NCI-H2227 treated with DMSO at 0.1 percent for 48 hours (cell line): Measurements from ENCODE around the gene ADAM33.

ENCODE experiments used
- DNase-seq: peaks from one replicate; lab custom pipeline; 2025; lab: John Stamatoyannopoulos, UW

Gene ADAM33

DNA sequence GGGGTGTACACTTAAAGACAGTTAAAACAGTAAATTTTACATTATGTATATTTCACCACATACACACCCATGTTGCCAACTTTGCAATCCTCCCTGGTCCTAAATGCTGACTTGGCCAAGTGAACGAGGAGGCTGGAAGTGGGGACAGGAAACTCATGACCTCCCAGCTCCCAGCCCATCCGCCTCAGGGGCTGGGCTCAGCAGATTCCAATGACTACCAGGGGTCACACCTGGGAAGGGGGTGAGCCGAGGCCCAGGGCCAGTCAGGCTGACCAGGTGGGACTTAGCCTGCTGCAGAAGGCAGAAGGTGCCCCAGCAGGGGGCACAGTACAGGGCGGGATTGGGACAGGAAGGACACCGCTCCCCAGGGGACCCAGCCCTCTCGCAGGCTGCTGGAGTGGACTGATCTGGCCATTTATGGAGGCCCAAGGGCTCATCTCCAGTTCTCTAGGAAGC is 28.2 kb upstream of the ADAM33 start:
- DNase-seq, result no peak

DNA sequence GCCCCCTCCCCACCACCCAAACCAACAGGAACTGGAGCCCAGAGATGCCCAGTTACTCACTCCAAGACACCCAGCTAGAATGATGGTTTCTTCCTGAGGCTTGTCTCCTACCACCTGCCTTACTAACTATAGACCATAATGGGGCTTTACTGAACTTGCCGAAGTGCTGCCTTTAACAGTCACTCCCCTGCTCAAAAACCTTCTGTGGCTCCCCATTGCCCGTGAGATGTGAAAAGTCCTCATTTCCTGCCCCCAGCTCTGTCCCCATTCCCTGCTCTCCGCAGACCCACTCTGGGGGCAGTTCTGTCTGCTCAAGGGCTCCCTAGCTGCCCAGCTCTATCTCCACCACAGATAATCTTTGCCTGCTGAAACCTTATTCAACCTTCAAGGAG is 25.7 kb upstream of the ADAM33 start:
- DNase-seq, result no peak

DNA sequence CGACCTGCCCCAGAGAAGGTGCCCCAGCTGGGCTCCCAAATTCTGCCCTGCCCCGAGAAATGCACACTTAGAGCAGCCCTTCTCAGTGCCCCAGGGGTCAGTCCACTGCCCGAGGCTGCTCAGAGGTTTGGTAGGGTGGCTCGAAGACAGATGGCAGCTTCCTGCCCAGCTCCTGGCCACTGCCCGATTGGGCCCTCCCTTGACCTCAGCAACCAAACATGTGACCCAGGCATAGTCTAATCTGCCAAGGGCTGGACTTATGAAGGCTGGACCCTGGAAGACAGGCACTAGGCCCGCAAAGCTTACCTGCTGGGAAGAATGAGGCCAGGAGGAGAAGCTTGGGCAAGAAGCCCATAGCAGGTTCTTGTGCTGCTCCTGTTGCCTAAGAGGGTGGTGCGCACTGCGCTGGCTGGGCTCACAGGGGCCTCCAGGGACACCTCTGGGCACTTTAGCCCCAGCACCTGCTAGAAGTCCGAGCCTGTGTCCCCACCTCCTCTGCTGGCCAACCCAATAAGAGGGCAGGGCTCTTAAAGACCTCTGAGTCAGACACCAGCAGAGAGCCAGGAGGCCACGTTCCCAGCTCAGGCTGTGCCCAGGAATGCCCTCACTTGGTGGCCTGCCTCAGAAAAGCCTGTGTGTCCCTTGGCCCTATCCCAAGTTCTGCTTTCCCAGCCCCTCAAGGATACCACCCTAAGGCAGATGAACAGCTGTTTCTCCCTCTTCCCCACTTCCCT is 25.1 kb upstream of the ADAM33 start:
- DNase-seq, result no peak

DNA sequence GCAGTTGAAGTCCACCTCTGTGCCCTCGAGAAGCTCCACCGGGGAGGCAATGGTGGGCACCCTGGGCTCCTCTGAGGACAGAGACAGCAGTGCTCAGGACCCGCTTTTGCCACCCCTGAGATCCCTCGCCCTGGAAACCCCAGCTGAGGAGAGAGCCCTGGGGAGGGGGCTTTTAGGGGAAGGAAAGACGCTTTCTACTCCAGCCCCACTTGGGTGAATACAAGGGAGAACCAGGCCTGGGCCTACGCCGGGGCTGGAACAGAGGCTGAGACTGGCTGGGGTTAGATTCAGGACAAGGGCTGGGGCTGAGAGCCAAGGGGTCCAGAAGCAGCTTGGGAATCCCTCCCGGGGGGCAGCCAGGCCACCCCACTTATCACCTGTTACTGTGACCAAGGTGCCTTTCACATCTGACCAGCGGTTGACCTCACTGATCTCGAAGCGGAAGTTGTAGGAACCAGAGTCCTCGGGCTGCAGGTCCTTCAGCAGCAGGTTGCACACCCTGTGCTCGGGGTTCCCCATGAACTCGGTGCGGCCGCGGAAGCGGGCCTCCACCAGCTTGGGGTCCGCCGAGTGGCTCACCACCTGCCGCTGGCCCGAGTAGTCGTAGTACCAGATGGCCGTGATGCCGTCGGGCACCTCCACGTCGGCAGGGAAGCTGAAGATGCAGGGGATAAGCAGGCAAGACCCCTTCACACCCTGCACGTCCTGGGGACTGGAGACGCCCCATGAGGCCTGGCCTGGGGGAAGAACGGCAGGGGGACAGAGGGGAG is 24.3 kb upstream of the ADAM33 start:
- DNase-seq, result no peak

DNA sequence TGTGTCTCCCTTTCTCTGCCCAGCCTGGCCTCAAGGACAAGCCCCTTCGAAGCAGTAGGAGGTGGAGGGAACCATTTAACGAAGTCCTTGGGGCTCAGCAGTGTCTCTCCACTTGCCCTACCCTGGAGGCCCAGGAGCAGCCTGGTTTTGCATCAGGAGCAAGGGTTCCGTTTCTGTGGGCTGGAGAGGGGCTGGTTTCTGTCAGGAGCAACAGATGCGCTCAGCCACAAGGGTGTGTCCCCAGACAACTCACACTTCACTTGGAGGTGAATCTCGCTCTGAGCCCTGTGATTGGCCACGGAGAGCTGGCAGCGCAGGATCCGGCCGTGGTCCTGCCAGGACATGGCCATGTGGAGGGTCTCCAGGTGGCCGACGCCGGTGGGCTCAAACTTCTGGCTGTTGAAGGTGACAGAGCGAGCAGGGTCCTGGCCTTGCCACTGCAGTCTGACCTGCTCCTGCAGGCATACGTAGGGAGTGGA is 23.7 kb upstream of the ADAM33 start:
- DNase-seq, result no peak

DNA sequence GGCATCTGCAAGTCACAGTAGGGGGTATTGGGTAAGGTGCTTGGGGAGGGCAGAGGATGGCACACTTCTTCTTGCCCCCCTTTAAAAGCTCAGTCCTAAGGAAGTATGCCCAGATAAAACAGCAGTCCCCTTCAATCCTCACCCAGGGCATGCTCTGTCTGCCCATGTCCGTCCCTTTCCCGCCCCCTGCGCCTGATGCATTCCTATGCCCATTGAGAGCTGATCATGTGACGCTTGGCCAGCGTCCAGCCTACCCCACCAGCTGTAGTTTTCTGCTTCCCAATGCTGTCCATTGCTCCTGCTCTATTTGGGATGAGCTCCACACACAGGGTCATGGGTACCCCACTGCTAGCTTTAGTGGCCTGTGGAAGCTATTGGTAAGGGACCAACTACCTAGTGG is 22.3 kb upstream of the ADAM33 start:
- no peak for DNase-seq

DNA sequence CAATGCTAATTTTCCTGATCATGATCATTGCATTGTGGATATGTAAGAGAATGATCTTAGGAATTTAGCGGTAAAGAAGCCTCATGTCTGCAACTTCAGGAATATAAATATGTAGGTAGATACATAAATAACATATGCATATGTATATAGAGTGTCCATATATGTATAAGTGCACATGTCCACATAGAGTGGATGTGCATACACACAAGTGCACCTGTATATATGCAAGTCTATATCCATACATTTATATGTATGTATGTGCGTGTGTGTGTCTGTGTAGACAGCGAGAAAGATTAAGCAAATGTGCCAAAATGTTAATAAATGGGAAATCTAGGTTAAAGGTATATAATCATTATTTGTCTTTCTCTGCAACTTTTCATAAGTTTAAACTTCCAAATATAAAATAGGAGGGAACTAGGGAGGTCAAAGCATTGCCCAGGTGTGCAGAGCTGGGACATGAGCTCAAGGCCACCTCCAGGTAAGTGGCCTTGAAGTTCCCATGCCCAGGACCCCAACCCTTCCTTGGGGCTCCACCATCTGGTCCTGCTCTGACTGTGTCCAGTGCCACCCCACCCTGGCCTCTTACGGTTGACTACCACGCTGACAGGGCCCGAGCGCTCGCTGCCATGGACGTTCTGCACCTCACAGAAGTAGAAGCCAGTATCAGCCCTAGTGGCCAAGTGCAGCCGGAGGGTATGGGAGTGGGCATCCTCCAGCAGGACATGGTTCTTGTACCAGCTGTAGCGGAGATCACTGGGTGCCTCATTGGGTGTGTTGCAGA is 21.0 kb upstream of the ADAM33 start:
- no peak for DNase-seq

DNA sequence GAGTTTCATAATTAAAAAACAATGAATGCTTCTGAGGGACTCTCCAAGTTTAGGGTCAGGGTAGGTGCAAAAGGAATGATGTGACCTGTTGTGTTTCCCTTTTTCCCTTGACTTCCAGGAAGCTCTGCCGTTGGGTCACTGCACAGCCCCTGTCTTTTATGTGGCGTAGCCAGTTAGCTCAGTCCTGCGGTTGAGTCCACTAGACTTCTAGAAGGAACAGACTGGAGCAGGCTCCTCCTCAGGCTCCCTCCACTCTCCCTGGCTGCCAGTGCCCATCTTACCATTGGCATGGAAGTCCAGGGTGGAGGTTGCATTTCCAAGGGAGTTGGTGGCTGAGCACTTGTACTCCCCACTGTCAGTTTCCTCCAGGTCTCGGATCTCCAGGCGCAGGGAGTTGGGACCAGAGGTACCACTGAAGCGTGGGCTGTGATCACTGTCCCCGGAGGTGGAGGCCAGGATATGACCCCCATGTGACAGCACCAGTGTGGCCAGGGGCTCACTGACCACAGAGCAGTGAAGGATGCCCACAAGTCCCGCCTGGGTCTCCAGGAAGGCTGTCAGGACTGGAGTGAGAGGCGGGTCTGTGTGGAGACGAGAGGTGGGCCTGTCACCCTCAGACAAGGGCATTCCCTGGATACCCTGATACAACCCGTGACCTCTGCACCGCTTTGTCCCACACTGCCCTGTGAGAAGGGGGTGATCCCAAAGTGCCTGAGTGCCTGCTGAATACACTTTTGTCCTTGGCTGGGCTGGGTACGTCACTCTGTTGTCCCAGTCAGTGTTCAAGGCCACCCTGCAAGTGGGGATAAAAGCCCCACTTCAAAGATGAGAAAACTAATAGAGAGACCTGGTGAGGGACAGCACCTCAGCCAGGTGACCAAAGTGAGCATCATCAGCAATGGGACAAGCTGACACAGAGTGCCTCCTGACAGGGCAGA is 19.5 kb upstream of the ADAM33 start:
- no peak for DNase-seq

DNA sequence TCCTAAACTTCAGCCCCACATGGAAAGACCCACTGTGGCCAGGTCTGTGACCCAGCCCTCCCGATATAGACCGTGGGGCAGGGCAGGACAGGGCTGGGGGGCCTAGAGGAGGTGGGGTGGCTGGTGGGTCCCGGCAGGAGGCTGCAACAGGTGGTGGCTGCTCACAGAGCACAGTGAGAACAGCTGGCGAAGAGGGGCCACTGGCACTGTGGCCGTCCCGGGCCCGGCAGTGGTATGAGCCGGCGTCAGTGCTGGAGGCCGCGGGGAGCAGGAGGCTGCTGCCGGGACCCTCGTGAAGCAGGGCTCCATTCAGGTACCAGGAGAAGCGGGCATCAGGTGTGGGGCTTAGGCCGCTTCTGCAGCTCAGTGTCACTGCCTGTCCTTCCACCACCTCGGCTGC is 17.2 kb upstream of the ADAM33 start:
- DNase-seq, result no peak

DNA sequence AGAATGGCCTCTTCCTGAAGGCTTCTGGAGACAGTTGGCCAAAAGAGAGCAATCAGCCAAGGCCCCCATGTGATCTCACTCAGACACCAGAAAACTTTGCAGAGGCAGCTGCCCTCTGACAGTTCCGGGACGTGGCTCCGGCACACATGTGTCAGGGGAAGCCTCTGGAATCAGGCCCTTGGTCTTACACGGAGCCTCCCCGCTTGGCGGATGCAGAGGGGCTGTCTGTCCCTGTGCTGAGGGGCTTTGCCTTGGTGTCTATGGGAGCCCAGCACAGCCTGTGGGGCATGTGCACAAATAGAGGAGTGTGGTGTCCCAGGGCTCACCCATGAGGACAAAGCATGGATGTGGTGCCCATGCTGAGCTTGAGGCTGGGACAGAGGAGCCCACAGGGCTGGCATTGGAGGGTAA is 16.8 kb upstream of the ADAM33 start:
- DNase-seq, result no peak

DNA sequence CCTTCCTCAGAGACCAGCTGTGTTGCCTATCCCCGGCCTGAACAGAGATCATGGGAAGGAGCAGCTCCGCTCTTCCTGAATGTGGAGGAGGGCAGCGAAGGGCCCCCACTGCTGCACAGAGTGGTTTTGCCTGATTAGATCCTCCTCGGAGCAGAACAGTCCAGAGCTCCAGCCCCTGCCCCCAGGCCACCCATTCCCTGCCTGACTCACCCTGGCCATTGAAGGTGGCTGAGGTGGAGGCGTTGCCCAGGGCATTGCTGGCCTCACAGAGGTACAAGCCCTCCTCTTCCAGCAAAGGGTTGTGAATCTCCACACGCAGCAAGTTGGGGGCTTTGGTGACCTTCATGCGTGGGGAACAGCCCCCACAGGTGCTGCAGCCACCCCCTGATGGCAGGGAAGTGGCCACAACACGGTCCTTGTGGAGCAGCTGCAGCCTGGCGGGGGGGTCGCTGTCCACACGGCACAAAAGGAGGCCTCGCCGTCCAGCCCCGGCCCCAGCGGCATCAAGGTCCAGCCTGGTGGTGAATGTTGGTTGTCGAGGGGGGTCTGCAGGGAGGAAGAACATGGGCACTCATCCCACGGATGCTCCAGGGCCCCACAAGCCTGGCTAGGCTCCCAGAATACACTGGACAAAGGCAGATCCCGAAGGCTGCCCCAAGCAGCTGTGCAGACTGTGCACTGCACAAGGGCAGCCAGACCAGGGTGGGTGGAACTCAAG is 15.9 kb upstream of the ADAM33 start:
- DNase-seq, result no peak

DNA sequence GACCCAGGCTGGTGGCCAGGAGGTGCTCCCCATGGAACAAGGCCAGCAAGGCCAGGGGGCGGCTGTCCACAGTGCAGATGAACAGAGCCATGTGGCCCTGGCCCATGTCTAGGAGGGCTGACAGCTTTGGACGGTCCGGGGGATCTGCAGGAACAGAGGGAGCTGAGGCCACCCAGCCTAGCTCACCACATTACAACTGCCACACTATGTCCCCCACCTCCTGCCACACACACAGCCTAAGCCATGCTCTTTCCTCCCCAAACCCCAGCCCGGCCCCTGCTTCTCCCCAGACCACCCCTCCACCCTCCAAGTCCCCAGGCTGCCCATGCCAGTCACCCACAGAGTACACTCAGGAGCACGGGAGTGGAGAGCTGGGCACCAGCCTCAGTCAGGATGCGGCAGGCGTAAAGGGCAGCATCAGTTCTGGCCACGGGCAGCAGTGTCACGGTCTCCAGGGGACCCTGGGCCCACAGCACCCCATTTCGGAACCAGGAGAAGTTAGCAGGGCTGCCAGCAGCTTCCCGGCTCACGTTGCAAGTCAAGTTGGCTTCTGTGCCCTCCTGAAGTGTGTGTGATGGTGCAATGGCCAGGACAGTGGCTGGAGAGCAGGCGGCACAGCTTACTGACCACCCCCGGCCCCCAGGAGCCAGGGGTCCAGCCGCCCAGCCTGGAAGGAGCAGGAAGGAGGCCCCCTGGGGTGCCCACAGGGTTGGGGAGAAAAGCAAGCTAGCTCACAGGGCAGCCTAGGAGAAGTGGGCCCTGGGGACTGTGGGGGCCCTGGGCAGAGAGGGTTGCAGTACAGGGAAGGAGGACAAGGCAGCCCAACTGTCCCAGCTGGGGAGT is 15.2 kb upstream of the ADAM33 start:
- no peak for DNase-seq

DNA sequence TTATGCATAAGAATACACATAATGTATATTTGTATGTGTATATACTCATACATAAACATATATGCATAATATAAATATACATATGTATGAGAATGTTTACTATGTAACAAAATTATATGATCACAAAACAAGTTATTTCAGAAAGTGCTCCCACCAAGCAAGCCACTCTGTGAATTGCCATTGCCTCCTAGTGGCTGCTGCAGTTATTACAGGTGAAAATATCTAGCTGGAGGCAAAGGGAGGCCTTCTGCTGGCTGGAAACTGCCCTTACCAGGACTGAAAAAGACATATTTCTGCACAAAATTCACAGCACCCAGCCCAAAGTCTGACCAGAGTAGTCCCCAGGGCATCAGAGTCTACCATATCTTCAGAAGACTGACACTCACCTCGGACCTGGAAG is 14.4 kb upstream of the ADAM33 start:
- no peak for DNase-seq

DNA sequence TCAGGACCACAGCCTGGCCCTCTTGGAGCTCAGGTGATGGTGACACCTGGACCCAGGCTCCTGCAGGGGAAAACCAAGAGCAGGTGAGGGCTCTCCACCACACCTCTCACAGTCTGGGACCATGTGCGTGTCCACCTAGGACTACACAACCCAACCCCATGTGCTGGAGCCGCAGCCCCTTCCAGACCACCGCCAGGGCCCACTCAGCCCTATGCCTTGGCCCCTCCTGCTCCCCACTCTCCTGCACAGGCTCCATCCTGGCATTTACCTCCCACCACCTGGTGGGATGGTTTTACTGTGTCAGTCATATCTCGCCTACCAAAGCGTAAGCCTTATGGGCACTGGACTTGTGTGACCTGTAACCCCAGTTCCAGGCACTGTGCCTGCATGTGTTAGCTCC is 13.1 kb upstream of the ADAM33 start:
- no peak for DNase-seq

DNA sequence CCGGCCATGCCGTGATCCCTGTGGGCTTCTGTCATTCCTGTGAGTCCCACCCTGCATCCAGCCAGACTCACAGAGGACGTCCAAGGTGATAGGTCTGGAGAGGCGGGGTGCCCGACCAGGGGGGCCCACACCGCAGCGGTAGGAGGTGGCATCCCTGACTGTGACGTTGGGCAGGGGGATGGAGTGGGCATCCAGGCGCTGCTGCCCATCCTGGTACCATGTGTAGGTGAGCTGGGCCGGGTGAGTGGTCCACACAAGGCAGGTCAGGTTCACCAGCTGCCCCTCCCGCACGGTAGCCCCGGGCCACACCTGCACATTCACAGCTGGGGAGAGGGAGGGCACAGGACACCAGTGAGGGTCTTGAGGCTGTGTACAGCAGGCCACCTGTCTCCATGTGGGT is 11.6 kb upstream of the ADAM33 start:
- DNase-seq, result no peak

DNA sequence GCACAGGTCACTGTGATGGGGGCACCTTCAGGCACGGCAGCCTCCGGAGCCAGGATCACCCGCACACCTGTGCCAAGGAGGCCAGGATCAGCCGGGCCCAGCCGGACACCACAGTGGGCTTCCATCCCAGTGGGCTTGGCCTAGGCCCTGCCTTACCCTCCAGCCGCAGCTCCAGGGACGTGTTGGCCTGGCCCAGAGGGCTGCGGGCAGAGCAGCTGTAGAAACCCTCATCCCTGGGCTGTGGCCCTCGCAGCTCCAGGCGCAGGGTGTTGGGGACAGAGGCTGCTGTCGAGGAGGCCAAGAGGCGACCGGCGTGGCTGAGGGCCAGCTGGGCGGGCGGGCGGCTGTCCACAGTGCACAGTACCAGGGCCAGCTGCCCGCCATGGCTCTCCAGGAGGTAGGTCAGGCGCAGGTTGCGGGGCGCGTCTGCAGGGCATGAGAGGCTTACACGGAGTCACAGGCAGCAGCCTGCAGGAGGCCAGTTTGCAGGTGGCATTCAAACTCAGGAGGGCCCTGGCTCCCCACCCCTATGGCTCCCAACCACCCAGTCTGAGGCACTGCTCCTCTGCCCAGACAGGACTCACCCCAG is 11.0 kb upstream of the ADAM33 start:
- no peak for DNase-seq

DNA sequence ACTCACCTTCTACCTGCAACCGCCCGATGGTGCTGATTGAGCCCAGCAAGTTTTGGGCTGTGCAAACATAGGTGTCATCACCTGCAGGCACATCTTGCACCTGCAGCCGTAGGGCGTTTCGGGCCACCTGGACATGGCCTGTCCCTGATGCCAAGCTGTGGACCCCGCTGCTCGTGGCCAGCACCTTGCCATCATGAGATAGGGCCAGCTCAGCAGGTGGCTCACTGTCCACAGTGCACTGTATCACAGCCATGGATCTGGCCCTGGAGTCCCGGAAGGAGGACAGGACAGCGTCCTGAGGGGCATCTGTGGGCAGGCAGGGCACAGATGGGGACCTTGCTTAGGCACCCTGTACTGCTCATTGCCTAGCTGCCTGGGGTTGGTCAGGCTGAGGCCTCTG is 10.1 kb upstream of the ADAM33 start:
- no peak for DNase-seq

DNA sequence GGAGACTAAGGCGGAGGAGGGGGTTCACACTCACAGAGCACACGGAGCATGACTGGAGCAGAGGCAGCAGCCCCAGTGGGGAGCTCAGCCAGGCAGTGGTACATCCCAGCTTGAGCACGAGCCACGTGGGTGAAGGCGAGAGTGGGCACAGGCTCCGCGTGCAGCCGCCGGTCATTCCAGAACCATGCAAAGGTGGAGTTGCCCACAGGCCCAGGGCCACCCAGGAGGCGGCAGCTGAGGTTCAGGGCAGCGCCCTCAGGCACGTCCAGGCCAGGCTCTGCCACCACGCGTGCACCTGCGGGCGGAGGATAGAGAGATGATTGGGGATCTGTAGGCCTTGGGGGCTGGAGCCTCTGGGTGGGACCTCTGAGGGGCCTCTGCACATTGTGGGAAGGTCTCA is 9.5 kb upstream of the ADAM33 start:
- DNase-seq, result no peak

DNA sequence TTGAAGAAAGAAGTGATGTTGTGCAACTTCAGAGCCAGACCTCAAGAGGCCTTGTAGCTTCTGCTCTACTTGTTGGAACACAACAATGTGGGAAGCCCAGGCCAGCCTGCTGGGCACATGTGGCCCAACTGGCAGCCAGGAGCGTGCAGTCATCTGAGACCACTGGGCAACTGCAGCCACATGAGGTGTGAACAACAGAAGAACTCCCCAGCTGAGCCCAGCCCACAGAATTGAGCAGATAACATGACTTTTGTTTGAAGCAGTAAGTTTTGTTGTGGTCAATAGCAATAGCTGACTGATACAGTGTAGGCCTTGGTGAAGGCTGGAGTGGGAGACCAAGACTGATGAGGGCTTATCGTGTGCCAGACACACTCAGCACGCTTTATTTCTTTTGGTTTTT is 8.6 kb upstream of the ADAM33 start:
- DNase-seq, result no peak

DNA sequence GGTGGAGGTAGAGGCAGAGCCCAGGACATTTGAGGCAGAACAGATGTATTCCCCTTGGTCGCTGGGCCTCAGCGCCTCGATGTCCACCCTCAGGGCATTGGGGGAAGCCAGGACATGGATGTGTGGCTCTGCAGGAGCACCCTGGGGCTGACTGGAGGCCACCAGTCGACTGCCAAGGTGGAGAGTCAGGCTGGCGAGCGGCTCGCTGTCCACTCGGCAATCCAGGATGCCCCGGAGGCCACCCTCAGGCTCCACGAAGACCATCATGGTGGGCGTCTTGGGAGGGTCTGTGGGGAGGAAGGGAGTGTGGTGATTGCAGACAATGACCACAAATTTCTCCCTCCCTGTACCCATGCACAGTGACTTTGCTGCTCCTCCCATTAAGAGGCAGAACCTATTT is 8.2 kb upstream of the ADAM33 start:
- no peak for DNase-seq
